Tongue (tissue), 2 donors: ENCODE measurements around the gene SH2D2A. TPM values are rescaled to one million over a fixed set of nuclear protein-coding genes. Genes with fewer than 3 reads are reported as not detected.
A peak's percentile ranks its signal among the peaks of the same experiment; 100 is the strongest.
"Not testable (repeated sequence)": the region's sequence is repeated elsewhere in the genome, so short reads cannot be mapped to it uniquely, and the experiment has no call there.

ENCODE experiments used
- DNase-seq: peaks from one replicate; pipeline ENCODE4 v3.0.0-alpha.2; 2015
- total RNA-seq: library from RNA; depleted of rRNA; stranded (reverse); fragments of >200 nt; gene quantifications from one replicate; pipeline ENCODE4 v1.2.3, GENCODE V29; 2014

Gene SH2D2A
- total RNA-seq, 1 donor from 2014 or later = not detected

DNA sequence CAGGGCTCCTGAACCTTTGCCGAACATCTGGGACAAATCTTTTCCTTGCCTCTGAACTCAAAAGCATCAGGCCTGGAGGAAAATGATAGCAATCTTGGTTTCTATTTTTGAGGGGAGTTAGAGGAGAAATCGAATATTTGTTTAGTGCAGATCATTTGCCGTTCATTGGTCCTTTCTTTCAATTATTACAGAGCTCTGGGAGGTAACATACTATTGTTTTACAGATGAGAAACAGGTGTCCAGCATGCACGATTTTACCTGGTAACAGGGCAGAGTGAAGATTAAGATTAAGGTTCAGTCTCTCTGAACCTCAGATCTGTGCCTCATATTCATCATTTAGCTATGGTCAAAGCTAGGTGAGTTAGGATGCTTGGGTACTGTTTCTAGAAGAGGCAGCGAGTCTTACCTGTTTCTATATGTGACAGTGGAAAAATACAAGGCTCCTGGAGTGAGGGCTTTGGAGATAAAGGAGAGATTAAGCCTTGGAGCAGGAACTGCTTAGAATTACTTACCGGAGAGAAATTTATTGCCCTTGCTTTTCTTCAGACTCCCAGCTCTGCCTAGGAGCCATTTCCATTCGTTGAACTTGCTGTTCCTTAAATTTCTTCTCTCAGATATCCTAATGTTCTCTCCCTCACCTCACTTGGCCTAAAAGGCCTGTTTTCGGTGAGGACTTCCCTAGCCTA is 47.9 kb downstream of the SH2D2A start:
- no peak for DNase-seq

- DNase-seq = peak; percentile 54
Measured at GRCh38 chr1:156767879-156768604, 48.6 kb downstream of the SH2D2A start.

DNA sequence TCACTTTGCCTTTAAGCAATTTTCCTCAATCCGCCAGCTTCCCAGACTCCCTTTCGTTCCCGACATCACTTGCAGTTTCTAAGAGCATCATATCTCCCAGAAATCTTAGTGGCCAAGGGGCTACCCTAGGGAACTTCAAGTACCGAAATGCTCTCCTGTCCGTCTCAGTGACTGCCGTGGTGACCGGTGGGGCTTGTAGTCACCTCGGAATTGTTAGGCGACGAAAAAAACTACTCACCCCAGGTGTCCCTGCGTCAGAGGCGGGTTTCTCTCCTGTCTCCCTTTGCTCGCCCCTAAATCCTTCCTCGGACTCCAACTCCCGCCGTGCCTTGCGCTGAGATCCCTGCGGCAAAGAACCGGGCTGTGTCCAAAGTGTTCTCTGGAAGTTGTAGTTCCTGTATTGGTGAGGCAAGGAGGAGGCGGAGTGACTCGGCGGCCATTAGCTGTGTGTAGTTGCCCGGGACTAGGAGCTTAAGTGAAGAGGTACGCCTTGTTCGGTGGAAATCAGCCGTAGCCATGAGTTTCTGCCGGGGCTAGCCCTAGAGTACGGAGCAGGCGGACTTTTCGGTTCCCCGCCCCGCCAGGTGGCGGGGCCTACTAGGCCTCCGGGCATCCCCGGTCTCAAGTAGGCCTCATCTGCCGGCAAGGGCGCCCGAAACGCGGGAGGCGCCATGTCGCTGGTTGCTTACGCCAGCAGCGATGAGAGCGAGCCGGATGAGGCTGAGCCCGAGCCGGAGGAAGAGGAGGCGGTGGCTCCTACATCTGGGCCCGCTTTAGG is 49.4 kb downstream of the SH2D2A start, which contains the start of gene PRCC:
Gene PRCC, plus strand, starts transcription at position 435 of the 778 bp plus-strand sequence. Its CDS starts 237 bp downstream, at position 672.
- peak; percentile 100 for DNase-seq

DNA sequence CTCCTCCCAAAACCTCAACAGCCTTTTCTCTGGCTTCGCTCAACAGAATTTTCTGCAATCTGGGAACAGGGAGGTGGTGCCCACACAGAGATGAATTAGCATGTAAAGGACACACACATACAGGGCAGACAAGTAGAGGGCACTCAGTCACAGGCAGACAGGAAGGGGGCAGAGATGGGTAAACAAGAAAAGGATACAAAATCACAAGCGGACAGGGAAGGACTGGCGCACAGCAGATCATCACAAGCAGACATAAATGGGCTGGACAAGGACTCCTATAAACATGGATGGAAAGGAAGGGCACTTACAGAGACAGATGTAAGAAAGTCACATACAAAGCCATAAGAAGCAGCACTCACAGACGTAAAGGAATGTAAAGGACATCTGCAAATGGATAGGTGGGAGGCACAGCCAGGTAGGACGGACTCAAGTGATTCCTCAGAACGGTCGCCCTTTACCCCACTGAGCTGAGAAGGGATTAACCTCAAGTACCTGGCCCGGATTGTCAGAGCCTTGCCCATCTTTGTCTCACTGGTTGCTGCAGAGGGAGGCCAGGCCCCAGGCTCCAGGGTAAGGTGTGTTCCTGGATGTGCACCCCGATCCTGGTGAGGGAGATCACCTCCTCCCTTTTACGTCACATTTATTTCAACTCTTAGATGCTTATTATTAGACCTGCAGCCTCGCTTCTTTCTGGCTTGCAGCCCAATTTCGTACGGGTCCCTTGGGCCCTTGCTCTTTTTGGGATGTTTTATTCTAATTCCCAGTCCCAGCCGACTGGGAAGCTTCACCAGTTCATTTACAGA is 50.1 kb downstream of the SH2D2A start:
- DNase-seq = no peak

GRCh38 chr1:156765666-156766065 is 51.0 kb downstream of the SH2D2A start:
- DNase-seq = no peak

- not testable (repeated sequence) for DNase-seq
Measured at GRCh38 chr1:156765136-156765535, 51.5 kb downstream of the SH2D2A start.

- no peak for DNase-seq
Measured at GRCh38 chr1:156760796-156761104, 55.9 kb downstream of the SH2D2A start.

DNA sequence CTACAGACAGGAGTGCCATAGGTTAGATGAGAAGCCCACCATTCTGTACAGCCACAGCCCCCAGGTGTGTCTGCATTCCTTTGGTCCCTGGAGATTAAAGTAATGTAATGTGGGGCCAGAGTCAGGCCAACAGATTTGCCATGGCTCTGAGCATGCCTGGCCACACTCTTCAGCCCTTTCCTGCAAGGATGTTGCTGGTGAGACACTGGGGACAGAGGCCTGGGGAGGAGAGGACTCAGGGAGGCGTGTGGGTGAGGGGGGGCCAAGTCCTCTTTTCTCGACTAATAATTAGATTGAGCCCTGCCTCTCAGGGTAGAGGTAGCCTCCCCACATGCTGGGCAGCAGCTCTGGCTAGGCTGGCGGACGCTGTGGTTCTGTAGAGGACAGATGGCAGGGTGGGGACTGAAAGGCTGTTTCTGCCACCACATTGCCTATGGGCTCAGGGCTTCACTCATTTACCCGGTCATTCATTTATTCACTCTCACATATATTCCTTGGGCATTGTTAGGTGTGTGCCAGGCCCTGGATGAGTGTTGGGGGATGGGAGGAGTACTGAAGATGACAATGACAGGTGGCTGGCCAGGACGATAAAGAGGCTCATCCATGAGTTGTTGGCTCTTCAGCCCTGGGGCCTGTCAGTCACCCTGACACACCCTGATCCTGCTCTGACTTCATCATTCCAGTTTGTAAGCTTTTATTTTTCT is 56.4 kb downstream of the SH2D2A start:
- DNase-seq = peak; percentile 40

GRCh38 chr1:156757572-156758253 is 58.9 kb downstream of the SH2D2A start:
- not testable (repeated sequence) for DNase-seq

- no peak for DNase-seq
Measured at GRCh38 chr1:156756355-156756754, 60.3 kb downstream of the SH2D2A start.

Other genes with a start within 250 kb of the SH2D2A start
- 10.3 TPM for gene IQGAP3, start 244.3 kb downstream of the SH2D2A start, total RNA-seq
- 0.82 TPM for gene TTC24, start 237.1 kb downstream of the SH2D2A start, total RNA-seq
- 35.1 TPM for gene NAXE, start 225.1 kb downstream of the SH2D2A start, total RNA-seq
- gene GPATCH4, start 215.4 kb downstream of the SH2D2A start, total RNA-seq = 14.5 TPM
- gene HAPLN2, start 197.4 kb downstream of the SH2D2A start, total RNA-seq = not detected
- gene BCAN, start 174.7 kb downstream of the SH2D2A start, total RNA-seq = 1.5 TPM
- gene NES, start 139.4 kb downstream of the SH2D2A start, total RNA-seq = 216 TPM
- gene CRABP2, start 111.3 kb downstream of the SH2D2A start, total RNA-seq = 53.1 TPM
- gene METTL25B, start 88.4 kb downstream of the SH2D2A start, total RNA-seq = 7.0 TPM
- gene ISG20L2, start 88.1 kb downstream of the SH2D2A start, total RNA-seq = 7.8 TPM
- gene MRPL24, start 75.8 kb downstream of the SH2D2A start, total RNA-seq = 35.0 TPM
- 130 TPM for gene HDGF, start 65.2 kb downstream of the SH2D2A start, total RNA-seq
- gene PRCC, start 49.3 kb downstream of the SH2D2A start, total RNA-seq = 23.3 TPM
- 0.21 TPM for gene INSRR, start 42.3 kb upstream of the SH2D2A start, total RNA-seq
- 0.82 TPM for gene NTRK1, start 44.0 kb upstream of the SH2D2A start, total RNA-seq
- 13.6 TPM for gene PEAR1, start 76.9 kb upstream of the SH2D2A start, total RNA-seq
- gene LRRC71, start 103.8 kb upstream of the SH2D2A start, total RNA-seq = not detected
- gene ARHGEF11, start 228.9 kb upstream of the SH2D2A start, total RNA-seq = 27.7 TPM